Measurements from ENCODE around the gene SMIM24.

DNA sequence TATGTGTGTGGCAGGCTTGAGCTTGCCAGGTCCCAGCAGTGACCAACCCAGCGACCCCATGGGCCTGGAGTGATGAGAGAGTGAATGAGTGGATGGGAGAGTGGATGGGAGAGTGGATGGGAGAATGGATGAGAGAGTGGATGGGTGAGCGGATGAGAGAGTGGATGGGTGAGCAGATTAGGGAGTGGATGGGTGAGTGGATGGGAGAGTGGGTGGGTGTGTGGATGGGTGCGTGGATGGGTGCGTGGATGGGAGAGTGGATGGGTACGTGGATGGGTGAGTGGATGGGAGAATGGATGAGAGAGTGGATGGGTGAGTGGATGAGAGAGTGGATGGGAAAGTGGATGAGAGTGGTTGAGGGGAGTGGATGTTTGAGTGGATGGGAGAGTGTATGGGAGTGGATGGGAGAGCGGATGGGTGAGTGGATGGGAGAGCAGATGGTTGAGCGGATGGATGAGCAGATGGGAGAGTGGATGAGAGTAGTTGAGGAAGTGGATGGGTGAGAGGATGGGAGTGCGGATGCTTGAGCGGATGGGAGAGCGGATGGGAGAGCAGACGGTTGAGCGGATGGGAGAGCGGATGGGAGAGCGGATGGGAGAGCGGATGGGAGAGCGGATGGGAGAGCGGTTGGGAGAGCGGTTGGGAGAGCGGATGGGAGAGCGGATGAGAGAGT, 48.4 kb upstream of the SMIM24 start:
- TF ChIP-seq POLR2A (IDR thresholded peaks at IDR 0.05; ENCODE audit: low read length) (no peak), BCL3 (IDR thresholded peaks at IDR 0.05) (no peak), EP300 (IDR thresholded peaks at IDR 0.05) (no peak), HOXA7 (CRISPR knock-in tag; IDR thresholded peaks at IDR 0.05) (no peak), POLR2AphosphoS2 (conservative IDR thresholded peaks at IDR 0.05; ENCODE audit: low read length) (no peak), RFX5 (IDR thresholded peaks at IDR 0.05) (no peak)
- TF ChIP-seq, protein P1, sequence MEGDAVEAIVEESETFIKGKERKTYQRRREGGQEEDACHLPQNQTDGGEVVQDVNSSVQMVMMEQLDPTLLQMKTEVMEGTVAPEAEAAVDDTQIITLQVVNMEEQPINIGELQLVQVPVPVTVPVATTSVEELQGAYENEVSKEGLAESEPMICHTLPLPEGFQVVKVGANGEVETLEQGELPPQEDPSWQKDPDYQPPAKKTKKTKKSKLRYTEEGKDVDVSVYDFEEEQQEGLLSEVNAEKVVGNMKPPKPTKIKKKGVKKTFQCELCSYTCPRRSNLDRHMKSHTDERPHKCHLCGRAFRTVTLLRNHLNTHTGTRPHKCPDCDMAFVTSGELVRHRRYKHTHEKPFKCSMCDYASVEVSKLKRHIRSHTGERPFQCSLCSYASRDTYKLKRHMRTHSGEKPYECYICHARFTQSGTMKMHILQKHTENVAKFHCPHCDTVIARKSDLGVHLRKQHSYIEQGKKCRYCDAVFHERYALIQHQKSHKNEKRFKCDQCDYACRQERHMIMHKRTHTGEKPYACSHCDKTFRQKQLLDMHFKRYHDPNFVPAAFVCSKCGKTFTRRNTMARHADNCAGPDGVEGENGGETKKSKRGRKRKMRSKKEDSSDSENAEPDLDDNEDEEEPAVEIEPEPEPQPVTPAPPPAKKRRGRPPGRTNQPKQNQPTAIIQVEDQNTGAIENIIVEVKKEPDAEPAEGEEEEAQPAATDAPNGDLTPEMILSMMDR (IDR thresholded peaks at IDR 0.05): no peak
- TF ChIP-seq, protein P2, sequence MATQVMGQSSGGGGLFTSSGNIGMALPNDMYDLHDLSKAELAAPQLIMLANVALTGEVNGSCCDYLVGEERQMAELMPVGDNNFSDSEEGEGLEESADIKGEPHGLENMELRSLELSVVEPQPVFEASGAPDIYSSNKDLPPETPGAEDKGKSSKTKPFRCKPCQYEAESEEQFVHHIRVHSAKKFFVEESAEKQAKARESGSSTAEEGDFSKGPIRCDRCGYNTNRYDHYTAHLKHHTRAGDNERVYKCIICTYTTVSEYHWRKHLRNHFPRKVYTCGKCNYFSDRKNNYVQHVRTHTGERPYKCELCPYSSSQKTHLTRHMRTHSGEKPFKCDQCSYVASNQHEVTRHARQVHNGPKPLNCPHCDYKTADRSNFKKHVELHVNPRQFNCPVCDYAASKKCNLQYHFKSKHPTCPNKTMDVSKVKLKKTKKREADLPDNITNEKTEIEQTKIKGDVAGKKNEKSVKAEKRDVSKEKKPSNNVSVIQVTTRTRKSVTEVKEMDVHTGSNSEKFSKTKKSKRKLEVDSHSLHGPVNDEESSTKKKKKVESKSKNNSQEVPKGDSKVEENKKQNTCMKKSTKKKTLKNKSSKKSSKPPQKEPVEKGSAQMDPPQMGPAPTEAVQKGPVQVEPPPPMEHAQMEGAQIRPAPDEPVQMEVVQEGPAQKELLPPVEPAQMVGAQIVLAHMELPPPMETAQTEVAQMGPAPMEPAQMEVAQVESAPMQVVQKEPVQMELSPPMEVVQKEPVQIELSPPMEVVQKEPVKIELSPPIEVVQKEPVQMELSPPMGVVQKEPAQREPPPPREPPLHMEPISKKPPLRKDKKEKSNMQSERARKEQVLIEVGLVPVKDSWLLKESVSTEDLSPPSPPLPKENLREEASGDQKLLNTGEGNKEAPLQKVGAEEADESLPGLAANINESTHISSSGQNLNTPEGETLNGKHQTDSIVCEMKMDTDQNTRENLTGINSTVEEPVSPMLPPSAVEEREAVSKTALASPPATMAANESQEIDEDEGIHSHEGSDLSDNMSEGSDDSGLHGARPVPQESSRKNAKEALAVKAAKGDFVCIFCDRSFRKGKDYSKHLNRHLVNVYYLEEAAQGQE (IDR thresholded peaks at IDR 0.05): no peak

Measured in A549 (cell line).